ENCODE measurements around the gene TAS2R1.
"Not testable (repeated sequence)": the region's sequence is repeated elsewhere in the genome, so short reads cannot be mapped to it uniquely, and the experiment has no call there.

The TAS2R1 gene

DNA sequence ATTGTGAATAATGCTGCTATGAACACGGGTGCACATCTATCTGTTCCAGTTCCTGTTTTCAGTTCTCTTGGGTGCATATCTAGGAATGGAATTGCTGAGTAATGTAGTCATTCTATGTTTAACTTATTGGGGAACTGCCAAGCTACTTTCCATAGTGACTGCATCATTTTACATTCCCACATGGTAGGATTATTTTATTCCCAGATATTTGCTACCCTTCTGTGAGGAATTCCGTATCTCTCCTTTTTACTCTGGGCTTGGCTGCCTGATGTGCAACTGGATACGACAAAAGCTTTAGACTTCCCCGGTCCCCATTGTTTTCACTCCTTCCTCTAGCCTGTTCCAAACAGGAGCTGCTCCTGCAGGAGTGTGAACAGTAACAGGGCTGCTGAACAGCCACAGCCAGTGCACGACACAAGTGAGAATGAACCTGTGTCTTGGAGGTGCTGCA is 7.2 kb downstream of the TAS2R1 start:
- DNase-seq (ENCODE audit: low read depth in 2 of 2) = no peak

DNA sequence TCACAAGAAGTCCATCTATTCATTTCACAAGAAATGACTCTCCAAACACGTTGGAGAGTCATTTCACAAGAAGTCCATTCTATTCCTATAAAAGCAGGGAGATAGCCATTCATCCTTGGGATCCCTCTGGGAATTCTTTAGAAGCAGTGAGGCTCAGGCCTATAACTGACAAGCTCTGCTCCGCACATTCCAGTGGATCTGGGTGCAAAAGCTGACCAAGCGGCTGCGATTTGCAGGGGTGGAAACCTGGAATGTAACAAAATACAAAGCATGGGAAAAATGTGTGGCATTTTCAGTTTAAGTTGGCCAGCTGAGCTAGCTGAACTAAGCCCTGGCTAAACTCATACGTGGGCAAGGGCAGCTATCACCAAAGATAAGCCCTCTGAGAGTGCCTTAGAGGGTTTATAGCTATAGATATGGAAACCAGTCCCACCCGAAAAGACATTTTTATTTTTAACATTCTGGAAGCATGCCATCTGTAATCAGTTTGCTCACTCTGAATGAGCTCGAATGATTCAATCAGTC is 8.7 kb downstream of the TAS2R1 start:
- DNase-seq (ENCODE audit: low read depth in 2 of 2) = no peak

DNA sequence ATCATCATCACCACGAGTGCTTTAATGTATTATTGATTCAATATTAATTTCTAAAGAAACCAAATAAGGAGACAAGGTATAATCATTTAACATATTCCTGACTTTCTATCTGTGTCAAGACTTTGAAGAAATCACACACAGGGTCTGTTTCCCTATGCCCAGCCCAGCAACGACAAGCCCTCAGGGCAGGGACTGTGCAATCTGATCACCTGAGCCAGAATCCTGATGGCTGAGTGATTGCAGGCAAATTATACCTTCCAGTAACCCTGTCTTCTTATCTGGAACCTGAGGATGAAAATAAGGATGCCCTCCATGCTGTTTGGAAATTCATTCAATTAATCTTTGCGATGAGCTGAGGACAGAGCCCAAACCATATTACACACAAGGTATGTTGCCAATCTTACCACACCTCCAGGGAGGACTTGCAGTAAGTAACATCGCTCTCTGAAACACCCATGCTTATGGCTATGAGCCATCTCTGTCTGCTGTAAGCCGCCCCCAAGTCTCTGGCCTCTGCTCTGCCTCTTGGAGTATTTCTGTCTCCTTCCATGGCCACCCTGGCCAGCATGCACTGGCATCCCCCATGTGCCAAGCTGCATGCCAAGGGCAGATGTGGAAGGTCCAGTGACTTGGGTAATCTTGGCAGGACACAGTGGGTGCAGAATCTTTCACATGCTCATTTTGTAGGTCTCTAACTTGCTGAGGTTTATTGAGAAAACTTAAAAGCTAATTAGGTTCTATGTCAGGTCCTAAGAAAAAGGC is 10.6 kb downstream of the TAS2R1 start:
- DNase-seq (ENCODE audit: low read depth in 2 of 2) = no peak

DNA sequence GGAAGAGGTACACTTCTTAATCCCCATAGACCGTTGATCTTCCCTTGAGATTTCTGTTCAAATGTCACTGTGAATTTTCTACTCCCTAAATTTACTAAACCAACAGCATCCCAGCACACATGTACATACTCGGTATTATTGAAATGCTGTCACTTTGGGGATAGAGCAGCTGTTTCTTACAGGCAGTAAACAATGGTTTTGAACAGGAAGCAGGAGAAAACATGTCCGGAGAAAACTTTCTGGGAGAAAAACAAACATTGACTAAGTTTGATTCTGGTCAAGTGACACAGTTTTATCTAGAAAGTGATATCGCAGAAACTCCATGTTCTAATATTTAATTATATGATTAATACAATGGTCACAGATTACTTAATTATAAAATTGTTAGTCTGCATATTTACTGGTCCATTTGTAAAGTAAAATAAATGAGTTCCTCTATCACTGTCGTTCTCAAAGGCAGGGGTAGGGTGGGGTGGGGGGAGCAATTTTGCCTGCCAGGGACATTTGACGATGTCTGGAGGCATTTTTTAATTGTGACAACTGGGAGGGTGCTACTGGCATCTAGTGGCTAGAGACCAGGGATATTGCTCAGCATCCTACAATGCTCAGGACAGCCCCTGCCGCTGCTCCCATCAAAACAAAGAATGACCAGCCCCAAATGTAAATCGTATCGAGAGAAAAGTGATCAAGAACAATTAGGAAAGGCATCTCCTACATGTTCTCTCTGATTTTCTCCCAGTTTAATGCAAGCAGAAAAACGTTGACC is 12.2 kb downstream of the TAS2R1 start:
- no peak for DNase-seq (ENCODE audit: low read depth in 2 of 2)

DNA sequence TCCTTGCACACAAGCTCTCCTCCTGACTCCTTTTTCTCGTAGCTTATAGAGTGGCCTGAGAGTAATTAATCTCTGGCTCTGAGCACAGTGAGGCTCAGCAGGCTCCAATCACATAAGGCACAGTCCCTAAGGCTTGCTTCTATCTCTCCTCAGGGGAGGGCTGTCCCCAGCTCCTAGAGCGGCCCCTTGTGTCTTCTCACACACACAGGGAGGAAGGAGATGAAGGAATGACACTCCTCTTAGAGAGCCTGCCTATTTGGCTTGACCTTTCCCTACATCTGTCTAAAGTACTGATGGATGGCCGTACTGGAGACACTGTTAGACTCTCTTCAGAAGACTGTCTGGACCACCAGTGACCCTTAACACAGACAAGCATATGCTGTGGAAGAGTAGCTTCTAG is 12.9 kb downstream of the TAS2R1 start:
- DNase-seq (ENCODE audit: low read depth in 2 of 2) = no peak

DNA sequence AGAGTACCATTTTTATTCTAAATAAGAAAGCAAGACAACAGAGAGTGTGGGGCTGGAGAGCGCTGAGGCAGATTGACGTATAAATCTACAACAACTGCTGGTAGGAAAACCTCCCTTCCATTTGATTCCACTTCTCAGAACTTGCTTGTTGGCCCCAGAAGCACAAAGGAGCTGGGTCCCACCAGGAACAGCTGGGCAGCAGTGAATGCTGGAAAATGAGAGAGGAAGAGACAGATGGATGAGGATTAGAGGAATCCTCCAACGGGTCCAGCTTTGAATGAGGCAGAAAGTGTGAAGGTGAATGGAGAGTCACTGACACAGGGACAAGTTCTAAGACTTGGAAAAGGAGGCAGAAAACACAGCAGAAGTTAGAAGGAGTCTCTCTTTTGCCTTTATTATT is 14.8 kb downstream of the TAS2R1 start:
- no peak for DNase-seq (ENCODE audit: low read depth in 2 of 2)

DNA sequence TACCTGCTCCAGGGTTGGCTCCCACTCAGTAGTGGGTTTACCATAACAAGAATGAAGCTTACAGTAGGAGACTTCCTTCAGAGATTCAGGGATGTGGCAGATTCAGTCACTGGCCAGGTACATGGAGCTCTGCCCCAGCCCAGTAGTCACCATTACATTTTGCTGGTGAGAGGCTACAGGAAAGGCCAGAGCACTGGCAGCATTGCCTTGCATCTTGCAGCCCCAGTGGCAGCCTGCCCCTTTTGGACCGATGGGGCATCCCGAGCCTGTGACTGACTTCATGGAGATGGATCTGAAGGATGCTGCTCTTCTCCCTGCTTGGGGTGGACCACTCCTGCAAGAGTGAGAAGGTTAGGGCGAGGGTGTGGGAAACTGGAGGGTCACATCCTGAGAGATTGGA is 16.8 kb downstream of the TAS2R1 start:
- DNase-seq (ENCODE audit: low read depth in 2 of 2) = no peak

DNA sequence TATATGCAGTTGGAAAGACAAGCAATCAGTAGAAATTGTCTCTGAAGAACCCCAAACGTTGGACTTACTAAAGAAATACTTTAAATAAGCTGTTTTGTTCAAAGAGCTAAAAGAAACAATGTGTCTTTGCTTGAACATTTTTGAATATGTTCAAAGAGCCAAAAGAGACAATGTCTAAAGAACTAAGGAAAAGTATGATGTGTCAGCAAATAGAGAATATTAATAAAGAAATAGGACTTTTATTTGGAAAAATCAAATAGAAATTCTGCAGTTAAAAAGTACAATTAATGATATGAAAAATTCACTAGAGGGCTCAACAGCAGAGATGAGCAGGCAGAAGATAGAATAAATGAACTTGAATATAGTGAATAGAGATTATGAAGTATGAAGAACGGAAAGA is 19.2 kb downstream of the TAS2R1 start:
- DNase-seq (ENCODE audit: low read depth in 2 of 2) = no peak

DNA sequence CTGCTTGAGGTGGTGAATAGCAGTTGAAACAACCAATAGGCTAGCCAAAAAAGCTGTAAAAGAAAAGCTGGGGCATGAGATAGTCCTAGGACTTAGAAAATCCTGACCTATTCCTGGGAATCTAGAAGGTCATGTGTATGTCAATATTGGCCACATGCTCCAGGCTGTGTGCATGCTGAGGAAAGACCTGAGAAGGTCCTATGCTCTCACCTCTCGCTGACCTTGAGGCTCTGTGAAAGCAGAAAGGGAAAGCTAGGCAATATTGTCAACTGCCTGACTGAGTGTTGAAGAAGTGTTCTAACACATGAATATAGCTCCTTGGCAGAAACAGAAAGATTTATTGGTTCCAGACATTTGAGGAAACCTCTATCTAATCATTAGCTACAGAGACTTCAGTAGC is 19.8 kb downstream of the TAS2R1 start:
- no peak for DNase-seq (ENCODE audit: low read depth in 2 of 2)

DNA sequence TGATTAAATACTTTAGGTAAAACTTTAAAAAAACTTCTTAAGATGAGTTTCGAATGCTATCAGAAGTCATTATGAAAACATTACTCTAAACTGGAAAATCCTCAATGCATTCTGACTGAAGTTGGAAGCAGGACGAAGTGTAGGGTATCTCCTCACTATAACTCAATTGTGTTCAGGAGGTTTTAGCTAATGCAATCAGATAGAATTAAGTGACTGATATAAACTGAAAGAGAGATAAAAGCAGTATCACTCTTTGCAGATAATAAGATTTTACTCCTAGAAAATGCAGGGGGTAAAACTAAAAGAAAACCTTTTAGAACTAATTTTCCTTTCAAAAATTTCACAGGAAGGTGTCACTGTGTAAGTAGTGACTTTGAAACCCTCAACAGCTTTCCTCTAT is 22.1 kb downstream of the TAS2R1 start:
- DNase-seq (ENCODE audit: low read depth in 2 of 2) = no peak

DNA sequence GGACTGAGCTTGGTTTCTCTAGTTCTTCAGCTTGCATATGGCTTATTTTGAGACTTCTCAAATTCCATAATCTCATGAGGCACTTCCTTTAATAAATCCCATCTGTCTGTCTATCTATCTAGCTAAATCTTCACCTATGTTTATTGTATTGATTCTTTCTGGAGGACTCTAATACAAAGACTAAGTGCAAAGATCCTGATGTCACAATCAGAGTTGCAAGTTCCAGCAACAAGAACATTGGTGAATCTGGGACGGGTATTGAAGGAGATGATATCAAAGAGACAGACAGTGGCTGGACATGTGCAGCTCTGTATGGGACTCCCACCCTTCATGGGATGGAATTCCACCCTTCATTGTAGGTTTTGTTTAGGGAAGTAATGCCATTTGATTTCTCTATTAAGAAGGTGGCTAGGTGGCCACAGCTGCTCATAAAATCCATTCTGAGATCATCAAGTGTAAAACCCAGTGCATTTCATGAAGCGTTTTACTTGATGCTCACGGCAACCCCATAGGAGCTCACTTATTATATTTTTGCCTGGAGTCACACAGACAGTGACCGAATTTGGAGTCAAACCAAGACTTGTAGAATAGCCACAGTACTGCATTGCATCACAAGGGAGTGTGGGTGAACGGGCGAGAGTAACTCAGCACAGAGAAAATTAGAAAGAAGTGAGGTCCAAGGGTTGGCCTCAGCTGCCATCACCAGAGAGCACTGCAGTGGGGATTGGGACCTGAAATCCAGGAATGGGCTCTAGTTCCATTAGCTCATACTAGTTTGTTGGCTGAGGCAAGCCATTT is 24.9 kb downstream of the TAS2R1 start:
- no peak for DNase-seq (ENCODE audit: low read depth in 2 of 2)

DNA sequence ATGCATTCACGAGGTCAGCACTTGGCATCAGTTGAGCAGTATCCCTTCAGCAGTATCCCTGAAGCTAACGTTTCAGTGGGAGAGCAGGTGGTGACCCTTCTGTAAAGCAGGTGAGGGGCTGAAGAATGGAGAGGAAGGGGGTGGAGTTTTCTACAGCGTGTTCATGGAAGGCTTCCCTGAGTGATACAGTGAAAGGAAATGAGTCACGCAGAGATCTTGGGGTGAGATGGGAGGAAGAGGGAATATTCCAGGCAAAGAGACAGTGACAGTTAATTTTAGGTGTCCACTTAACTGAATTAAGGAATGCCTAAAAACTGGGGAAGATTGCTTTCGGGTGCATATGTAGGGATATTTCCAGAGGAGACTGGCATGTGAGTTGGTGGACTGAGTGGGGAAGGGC is 25.7 kb downstream of the TAS2R1 start:
- no peak for DNase-seq (ENCODE audit: low read depth in 2 of 2)

DNA sequence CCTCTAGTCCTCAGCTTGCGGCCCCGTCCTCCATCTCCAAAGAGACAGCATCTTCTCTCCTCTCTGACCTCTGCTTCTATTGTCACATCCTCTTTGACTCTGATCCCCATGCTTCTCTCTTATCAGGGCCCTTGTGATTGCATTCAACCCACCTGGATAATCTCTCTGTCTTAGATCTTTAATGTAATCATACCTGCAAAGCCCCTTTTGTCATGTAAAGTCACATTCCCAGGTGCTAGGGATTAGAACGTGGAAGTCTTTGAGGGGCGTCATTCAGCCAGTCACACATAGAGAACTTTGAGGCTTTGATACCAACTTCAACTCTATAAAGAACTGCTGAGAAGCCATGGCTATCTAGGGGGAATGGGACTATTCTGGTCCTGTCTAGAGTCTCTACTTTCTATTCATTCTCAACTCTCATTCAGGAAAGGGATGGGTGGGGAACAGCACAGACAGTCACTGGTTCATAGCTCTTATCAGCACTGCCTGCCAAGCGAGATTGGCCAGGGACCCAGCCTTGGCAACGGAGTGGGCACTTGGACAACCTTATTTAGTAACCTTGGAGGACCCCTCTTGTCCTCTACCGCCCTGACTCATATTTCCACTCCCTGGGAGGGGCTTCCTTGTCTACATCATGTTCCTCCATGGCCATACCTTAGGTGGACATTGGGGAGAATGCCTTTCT is 29.0 kb downstream of the TAS2R1 start:
- no peak for DNase-seq (ENCODE audit: low read depth in 2 of 2)

DNA sequence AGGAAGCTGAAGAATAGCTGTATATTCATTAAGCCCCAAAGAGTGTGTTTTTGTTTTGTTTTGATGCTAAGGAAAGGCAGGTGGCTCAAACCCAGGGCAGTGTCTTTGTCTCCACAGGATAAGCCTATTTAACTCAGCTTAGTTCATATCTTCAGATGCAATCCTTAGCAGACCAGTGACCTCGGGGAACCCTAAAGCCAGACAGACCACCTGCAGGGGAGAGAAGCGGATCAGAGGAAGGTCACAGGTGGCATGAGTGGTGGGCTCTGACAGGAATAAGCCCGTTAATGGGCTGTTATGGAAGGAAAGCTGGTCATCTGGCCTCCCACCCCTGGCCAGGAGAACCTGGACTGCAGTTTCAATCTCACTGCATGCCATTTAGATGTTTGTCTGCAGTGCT is 30.8 kb downstream of the TAS2R1 start:
- DNase-seq (ENCODE audit: low read depth in 2 of 2) = no peak

DNA sequence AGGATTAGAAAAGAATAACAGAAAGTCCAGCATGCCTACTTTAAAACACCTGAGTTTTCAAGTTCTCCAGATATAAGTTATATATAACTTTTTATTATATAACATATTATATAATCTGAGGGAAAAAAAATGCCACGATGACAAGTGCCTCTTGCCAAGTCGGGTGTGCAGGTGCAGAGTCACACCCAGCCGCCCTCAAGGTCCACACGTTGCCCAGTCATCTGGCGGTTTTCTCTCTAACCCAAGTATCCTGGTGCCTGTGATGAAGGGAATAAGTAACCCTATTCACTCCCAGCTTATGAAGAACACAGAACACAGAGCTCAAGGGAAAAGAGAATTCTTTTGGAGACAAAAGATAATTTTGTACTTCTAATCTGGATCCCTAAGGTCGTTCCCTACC is 31.8 kb downstream of the TAS2R1 start:
- not testable (repeated sequence) for DNase-seq (ENCODE audit: low read depth in 2 of 2)

DNA sequence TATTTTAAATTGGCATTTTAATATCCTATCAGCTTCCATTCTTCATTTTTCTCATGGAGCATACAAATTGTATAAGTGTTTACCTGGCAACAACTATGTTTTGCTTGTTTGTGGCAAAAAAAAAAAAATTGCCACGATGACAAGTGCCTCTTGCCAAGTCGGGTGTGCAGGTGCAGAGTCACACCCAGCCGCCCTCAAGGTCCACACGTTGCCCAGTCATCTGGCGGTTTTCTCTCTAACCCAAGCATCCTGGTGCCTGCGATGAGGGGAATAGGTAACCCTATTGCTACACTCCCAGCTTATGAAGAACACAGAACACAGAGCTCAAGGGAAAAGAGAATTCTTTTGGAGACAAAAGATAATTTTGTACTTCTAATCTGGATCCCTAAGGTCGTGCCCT is 32.8 kb downstream of the TAS2R1 start:
- DNase-seq (ENCODE audit: low read depth in 2 of 2) = not testable (repeated sequence)

DNA sequence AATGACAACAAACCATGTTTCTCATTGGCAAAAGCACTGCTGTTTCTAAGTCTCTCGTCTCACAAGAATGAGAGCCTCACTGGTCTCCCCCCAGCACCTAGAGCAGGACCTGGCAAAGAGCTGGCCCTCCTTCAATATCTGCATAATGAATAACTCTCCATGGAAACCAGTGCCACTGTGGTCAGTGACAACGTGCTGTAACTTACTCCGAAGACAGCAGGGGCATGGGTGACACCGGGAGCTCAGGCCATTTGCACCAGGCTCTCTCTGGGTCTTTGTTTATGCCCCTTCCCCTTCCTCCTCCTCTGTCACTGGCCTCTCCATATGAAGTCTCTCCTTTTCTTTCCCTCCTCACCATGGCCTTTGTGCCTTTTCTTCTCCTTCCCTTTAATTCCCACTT is 33.3 kb downstream of the TAS2R1 start:
- no peak for DNase-seq (ENCODE audit: low read depth in 2 of 2)

DNA sequence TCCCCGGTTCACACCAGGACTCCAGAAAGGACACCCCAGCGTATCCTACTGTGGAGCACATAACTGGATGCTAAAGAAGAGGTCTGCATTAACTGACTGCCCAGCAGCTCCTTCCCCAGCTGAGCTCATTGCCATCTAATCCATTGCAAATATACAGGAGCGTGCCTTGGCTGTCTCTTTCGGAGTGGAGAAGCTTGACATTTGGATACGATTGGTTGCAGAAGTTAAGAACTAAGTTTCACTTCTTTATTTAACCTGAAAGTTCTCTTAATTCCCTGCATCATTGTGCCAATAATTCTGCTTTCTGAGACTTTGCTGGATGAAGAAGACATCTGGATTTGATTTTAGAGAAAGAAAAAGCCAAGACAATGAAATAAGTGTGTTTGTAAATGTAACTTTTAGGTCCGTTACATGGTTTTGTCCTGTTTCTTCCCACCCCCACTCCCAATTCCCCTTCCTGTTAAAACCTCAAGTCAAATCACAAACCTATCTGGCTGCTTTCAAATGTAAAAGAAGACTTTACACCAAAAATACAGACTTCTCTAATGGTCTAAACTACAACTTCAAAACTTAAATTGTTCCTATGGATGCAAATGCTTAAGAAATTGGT is 33.9 kb downstream of the TAS2R1 start:
- no peak for DNase-seq (ENCODE audit: low read depth in 2 of 2)

DNA sequence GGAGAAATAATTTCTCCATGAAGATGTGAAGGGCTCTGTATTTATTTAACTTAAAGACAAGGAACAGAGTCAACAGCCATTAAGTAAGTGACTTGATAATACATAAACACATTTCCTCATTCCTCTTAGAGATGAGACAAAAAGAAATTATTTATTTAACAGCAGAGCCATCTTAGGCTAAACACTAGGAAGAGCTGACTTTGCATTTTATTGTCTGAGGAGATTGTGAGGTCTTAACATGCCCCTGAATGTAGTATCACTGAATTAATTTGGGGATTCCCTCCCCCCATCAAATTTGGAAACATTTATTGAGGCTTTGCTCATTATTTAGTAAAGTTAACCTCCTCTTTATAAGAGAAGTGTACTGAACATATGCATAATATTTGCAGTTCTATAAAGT is 35.2 kb downstream of the TAS2R1 start:
- no peak for DNase-seq (ENCODE audit: low read depth in 2 of 2)

DNA sequence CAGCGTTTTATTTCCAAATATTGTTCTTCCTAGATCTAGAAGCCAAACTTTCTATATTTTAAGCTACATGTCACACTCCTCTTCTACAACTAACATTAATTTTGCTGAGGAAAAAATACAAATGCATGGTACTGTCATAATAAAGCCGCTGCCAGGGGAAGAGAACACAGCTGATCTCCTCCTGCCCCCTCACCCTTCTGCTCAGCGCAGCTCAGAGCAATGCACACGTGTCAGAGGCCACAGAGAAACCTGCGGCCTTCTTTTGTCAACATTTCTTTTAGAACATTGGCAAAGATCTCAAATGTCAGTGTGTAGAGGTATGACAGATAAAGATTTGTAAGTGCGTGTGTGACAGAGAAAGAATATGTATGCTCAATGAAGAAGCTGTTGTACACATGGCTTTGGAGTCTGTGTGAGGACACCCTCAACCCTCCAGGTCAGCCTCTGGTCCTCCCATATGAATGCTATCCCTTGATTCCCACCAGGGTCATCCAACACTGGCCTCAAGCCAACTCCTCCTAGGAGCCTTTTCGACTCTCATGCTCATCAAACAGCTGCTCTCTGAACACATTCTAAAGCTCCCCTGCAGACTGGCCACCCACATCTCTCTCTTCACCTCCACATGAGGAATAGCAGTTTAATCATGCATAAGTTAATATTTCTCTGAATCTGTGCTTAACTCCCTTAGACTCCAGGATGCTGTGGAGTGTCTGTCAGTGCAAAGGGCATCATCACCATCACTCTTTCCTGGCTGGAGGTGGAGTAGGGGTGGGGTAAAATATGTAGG is 40.9 kb downstream of the TAS2R1 start:
- no peak for DNase-seq (ENCODE audit: low read depth in 2 of 2)
